IPS-15b (cell line): ENCODE results near the gene RNASET2.

Experiments used
- H3K27me3 ChIP-seq: one replicate; pipeline ENCODE4 v1.6.1; 2013; ENCODE audit warnings: low read length; ENCODE audit not compliant: control insufficient read depth, insufficient read depth
- H3K36me3 ChIP-seq: one replicate; pipeline ENCODE4 v1.6.1; 2013; ENCODE audit warnings: low read length; ENCODE audit not compliant: control insufficient read depth, insufficient read depth
- H3K4me1 ChIP-seq: one replicate; pipeline ENCODE4 v1.6.1; 2013; ENCODE audit warnings: mild to moderate bottlenecking, low read length; ENCODE audit not compliant: control insufficient read depth, insufficient read depth
- H3K4me3 ChIP-seq: one replicate; pipeline ENCODE4 v1.5.1; 2013; ENCODE audit warnings: low read depth, low read length
- H3K9ac ChIP-seq: one replicate; pipeline ENCODE4 v1.6.1; 2013; ENCODE audit warnings: low read depth, mild to moderate bottlenecking, low read length
- H3K9me3 ChIP-seq: one replicate; pipeline ENCODE4 v1.6.1; 2013; ENCODE audit warnings: mild to moderate bottlenecking, low read length; ENCODE audit not compliant: control insufficient read depth, insufficient read depth

Gene RNASET2

DNA sequence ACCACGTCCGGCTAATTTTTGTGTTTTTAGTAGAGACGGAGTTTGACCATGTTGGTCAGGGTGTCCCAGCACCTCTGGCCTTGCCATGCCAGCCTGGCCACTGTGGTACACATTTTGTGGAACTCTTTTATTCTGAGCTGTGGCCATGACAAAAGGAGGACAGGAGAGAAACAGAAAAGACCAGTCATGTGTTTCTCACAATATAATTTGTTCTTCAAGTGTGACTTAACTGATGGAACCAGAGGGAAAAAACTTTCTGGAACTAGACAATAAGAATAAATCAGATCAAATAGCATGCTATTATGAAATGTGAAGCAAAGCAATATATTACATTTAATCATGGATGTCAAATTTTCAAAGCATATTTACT, 4.2 kb upstream of the RNASET2 start:
- Histone ChIP-seq H3K27me3 (no peaks in the 10 kb centered on the region), H3K36me3 (no peaks in the 10 kb centered on the region), H3K4me3 (no peak overlapping the region), H3K9ac (no peak overlapping the region), H3K4me1 (peaks cover 6% of the 10 kb centered on the region), H3K9me3 (no peaks in the 10 kb centered on the region)

DNA sequence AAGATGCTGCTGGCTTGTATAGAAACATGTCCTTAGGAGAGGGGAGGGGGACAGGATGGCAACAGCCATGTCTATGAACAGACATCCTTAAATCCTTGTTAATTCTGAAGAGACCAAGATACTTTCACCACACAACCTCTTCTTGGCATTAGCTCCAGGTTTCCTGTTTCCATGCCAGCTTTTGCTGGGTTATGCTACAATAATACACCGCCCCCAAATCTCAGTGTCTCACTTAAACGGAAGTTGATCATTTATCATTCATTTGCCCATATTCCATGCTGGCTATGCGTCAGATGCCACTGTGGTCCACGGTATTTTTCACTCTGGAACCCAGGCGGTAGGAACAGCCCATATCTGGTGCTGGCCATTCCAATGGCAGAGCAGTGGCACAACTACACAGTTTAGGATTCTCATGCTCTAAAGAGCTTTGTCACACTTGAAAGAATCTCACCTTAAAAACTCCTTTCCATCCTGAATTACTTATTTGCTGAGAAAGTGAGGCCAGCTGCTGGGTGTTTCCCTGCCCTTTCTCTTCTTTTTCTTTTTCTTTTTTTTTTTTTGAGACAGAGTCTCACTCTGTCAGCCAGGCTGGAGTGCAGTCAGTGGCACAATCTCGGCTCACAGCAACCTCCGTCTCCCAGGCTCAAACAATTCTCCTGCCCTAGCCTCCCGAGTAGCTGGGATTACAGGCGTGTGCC, 3.7 kb upstream of the RNASET2 start:
- H3K9ac ChIP-seq: no peak overlapping the region
- H3K27me3 ChIP-seq: no peaks in the 10 kb centered on the region
- H3K36me3 ChIP-seq: no peaks in the 10 kb centered on the region
- no peaks in the 10 kb centered on the region for H3K9me3 ChIP-seq
- H3K4me3 ChIP-seq: no peak overlapping the region
- H3K4me1 ChIP-seq: peaks cover 6% of the 10 kb centered on the region

GRCh38 chr6:166958926-166959861, 2.8 kb upstream of the RNASET2 start:
- H3K4me1 ChIP-seq: peaks cover 6% of the 10 kb centered on the region
- no peaks in the 10 kb centered on the region for H3K36me3 ChIP-seq
- H3K9me3 ChIP-seq: no peaks in the 10 kb centered on the region
- H3K9ac ChIP-seq: no peak overlapping the region
- no peaks in the 10 kb centered on the region for H3K27me3 ChIP-seq
- H3K4me3 ChIP-seq: no peak overlapping the region

GRCh38 chr6:166957805-166958076, 1.4 kb upstream of the RNASET2 start:
- H3K4me1 ChIP-seq: peaks cover 6% of the 10 kb centered on the region
- no peak overlapping the region for H3K9ac ChIP-seq
- H3K36me3 ChIP-seq: no peaks in the 10 kb centered on the region
- H3K4me3 ChIP-seq: no peak overlapping the region
- H3K9me3 ChIP-seq: no peaks in the 10 kb centered on the region
- H3K27me3 ChIP-seq: no peaks in the 10 kb centered on the region

- Histone ChIP-seq H3K9me3 (no peaks in the 10 kb centered on the region), H3K4me3 (peak overlapping the region; percentile 56), H3K4me1 (peaks cover 6% of the 10 kb centered on the region), H3K27me3 (no peaks in the 10 kb centered on the region), H3K36me3 (no peaks in the 10 kb centered on the region), H3K9ac (peak overlapping the region; percentile 54)
Observed at GRCh38 chr6:166957087-166957804, 896 bp upstream of the RNASET2 start.

- H3K4me1 ChIP-seq: peaks cover 6% of the 10 kb centered on the region
Observed at GRCh38 chr6:166955865-166956443, 396 bp downstream of the RNASET2 start.

DNA sequence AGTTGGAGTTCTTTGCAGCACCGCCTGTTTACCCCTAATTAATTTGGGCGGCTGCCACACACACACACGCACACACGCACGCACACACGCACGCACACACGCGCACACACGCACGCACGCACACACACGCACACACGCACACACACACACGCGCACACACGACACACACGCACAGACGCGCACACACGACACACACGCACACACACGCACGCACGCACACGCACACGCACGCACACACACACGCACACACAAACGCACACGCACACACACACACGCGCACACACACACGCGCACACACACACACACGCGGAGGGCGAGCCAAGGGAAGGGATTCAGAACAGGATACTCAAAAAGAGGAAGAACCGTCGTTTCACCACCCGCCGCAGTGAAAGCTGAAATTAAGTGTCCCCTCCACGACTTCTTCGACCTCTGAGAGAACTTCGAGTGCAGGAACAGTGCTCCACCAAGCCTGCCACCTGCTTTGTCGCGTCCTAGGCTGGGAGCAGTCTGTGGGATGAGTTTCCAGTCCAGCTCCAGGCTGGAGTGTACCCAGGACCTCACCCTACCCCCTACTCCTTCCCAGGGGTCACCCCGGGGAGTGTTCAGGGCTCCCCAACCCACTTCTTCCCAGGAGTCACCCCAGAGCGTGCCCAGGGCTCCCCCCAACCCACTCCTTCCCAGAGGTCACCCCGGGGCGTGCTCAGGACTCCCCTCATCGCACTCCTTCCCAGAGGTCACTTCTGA, 1.1 kb downstream of the RNASET2 start:
- H3K9ac ChIP-seq: no peak overlapping the region
- H3K4me1 ChIP-seq: peaks cover 9% of the 10 kb centered on the region
- peak overlapping the region; percentile 56 for H3K4me3 ChIP-seq
- no peaks in the 10 kb centered on the region for H3K9me3 ChIP-seq
- H3K36me3 ChIP-seq: peaks cover 4% of the 10 kb centered on the region
- no peaks in the 10 kb centered on the region for H3K27me3 ChIP-seq

More at GRCh38 chr6:166955865-166956443, 396 bp downstream of the RNASET2 start:
- Histone ChIP-seq H3K4me3 (peak overlapping the region; percentile 56), H3K9me3 (no peaks in the 10 kb centered on the region), H3K9ac (no peak overlapping the region), H3K36me3 (no peaks in the 10 kb centered on the region), H3K27me3 (no peaks in the 10 kb centered on the region)

- no peak overlapping the region for H3K4me3 ChIP-seq
- peaks cover 13% of the 10 kb centered on the region for H3K4me1 ChIP-seq
- peaks cover 4% of the 10 kb centered on the region for H3K36me3 ChIP-seq
- H3K9ac ChIP-seq: no peak overlapping the region
- no peaks in the 10 kb centered on the region for H3K27me3 ChIP-seq
- no peaks in the 10 kb centered on the region for H3K9me3 ChIP-seq
Observed at GRCh38 chr6:166954118-166954713, 2.1 kb downstream of the RNASET2 start.

DNA sequence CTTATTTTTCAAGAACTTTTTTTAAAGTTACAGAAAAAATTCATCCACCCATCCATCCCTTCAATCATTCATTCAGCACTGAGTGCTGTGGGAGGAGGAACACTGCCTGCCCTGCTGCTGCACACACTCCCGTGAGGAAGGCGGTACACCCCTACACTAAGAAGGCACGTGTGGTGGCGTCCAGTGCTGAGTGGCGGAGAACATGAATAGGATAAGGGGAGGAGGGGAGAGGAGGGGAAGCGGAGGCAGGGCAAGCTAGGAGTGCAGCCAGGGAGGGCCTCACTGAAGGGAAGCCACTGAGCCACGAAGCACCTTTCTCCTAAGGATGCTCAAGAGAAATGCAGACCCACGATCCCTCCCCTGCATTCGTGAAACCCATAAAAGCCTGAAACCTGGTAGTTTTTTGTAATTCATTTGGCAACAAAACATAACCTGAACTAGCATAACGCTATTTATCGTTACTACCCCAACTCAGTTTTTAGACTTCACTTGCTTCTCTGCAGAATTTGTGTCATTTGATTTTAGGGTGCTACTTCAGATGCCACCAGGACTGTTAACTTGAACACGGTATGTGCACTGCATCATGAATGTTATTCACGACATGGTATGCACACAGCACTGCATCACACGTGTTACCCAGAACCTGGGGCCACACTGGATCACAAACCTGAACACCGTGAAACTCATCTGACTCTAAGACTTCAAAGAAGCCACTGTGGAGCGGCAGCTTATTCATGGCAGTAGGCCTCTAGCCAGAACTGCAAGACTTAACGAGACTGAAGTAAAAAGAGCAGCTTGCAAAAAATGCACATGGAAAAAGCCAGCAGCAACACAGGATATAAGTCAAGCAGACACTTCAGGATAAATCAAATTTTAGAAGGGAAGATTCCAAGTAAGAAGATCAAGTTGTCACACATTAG, 3.5 kb downstream of the RNASET2 start:
- Histone ChIP-seq H3K36me3 (peaks cover 4% of the 10 kb centered on the region), H3K9ac (no peak overlapping the region), H3K27me3 (no peaks in the 10 kb centered on the region), H3K9me3 (no peaks in the 10 kb centered on the region), H3K4me3 (no peak overlapping the region), H3K4me1 (peaks cover 12% of the 10 kb centered on the region)

DNA sequence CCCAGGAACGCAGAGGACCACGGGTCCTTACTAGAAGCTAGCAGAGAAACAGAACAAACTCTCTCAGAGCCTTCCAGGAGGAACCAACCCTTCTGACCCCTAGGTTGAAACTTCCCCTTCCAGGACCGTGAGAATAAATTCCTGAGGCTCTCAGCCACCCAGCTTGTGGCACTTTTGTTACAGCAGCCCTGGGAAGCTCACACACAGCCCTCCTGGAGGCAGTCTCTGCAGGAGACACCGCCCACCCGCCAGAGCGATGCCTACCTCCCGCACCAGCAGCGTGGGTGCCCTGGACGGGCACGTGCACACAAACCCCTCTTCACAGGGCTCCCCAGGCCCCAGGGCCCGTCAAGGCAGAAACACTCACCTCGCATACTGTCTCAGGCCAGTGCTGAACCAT, 4.2 kb downstream of the RNASET2 start:
- H3K9ac ChIP-seq: no peak overlapping the region
- peaks cover 4% of the 10 kb centered on the region for H3K36me3 ChIP-seq
- no peak overlapping the region for H3K4me3 ChIP-seq
- H3K27me3 ChIP-seq: no peaks in the 10 kb centered on the region
- H3K4me1 ChIP-seq: peaks cover 8% of the 10 kb centered on the region
- no peaks in the 10 kb centered on the region for H3K9me3 ChIP-seq
